K562 (cell line): ENCODE measurements around the gene ZBTB47. TPM values are rescaled to one million over a fixed set of nuclear protein-coding genes. Genes with fewer than 3 reads are reported as not detected.

Experiments
- ATAC-seq: fragments of 200-7000 bp; cut with Tn5 transposase; 3 replicates; pipeline ENCODE4 v1.9.1; 2020; ENCODE audit warnings: moderate library complexity
- BruUV-seq: library from RNA; stranded (reverse); fragments of 400-500 nt; replicated peaks from 2 replicates; lab custom pipeline; 2021; lab: Mats Ljungman, UMichigan
- CTCF ChIA-PET: fragments of 300-600 bp; formaldehyde crosslinking; extraction: SDS; loops from one replicate; lab custom pipeline; 2021; ENCODE audit warnings: low intra/inter-chr PET ratio; lab: Yijun Ruan, JAX
- POLR2A ChIA-PET: fragments of 300-600, 350-650 bp; sonication (Branson Sonifier 250); formaldehyde crosslinking; extraction: SDS; loops from one replicate; lab custom pipeline; 2021; ENCODE audit warnings: antibody characterized with exemption, inconsistent platforms; lab: Yijun Ruan, JAX
- DNase-seq, 4 experiments: peaks; one replicate each; pipeline versions ENCODE4 v3.0.0 to v3.0.0-alpha.2; 2011 to 2018; ENCODE audit warnings: low spot score in 3 of 4, mixed read lengths in 3 of 4; ENCODE audit errors: extremely low read depth in 1 of 4
- FAIRE-seq: peaks from 2 replicates; lab custom pipeline; 2011; peaks lifted over from hg19 to GRCh38; lab: Jason Lieb, UNC
- H2AFZ ChIP-seq: 2 replicates; pipeline ENCODE4 v1.6.0; 2011; ENCODE audit warnings: low read depth, low read length, control low read depth, inconsistent platforms
- H3K27ac ChIP-seq: fragments of 200-600 bp; 3 replicates; pipeline ENCODE4 v1.8.0; 2011; ENCODE audit warnings: low read depth, mild to moderate bottlenecking, control low read depth, inconsistent platforms, low read length, moderate library complexity, mixed read lengths; ENCODE audit errors: extremely low read depth
- H3K27me3 ChIP-seq, 2 experiments: fragments of 300-600 bp in 1 of 2; 2 replicates in 1 of 2; 3 replicates in 1 of 2; pipeline versions ENCODE4 v1.6.0 to v1.8.0; 2011; ENCODE audit warnings: inconsistent platforms in 2 of 2, low read length in 2 of 2, mild to moderate bottlenecking in 1 of 2, mixed read lengths in 1 of 2, moderate library complexity in 1 of 2; ENCODE audit not compliant: control insufficient read depth in 2 of 2, insufficient read depth in 2 of 2
- H3K36me3 ChIP-seq: fragments of 300-600 bp; 3 replicates; pipeline ENCODE4 v1.8.0; 2011; ENCODE audit warnings: mild to moderate bottlenecking, low read length, inconsistent platforms; ENCODE audit not compliant: control insufficient read depth, insufficient read depth
- H3K4me1 ChIP-seq, 2 experiments: fragments of 200-600 bp in 1 of 2; replicated peaks in 1 of 2; 2 replicates in 1 of 2; 3 replicates in 1 of 2; pipeline versions ENCODE4 v1.5.1 to v1.8.0; 2011; ENCODE audit warnings: inconsistent platforms in 2 of 2, low read length in 2 of 2, mild to moderate bottlenecking in 1 of 2, mixed read lengths in 1 of 2, moderate library complexity in 1 of 2; ENCODE audit not compliant: control insufficient read depth in 2 of 2, insufficient read depth in 2 of 2
- H3K4me2 ChIP-seq: 2 replicates; pipeline ENCODE4 v1.6.1; 2011; ENCODE audit warnings: low read length, control low read depth, inconsistent platforms, mixed read lengths; ENCODE audit not compliant: insufficient read depth
- H3K4me3 ChIP-seq: fragments of 200-600 bp; sonication (generic), shearing (Covaris generic); 2 replicates; pipeline ENCODE4 v1.5.1; 2016; ENCODE audit warnings: control low read depth, inconsistent platforms
- H3K79me2 ChIP-seq: fragments of 200-600 bp; 3 replicates; pipeline ENCODE4 v1.8.0; 2011; ENCODE audit warnings: low read length, inconsistent platforms; ENCODE audit not compliant: control insufficient read depth, insufficient read depth
- H3K9ac ChIP-seq, 2 experiments: 2 replicates each; pipeline versions ENCODE4 v1.6.0 to v1.6.1; 2011; ENCODE audit warnings: low read depth in 2 of 2, low read length in 2 of 2, control low read depth in 1 of 2, inconsistent platforms in 1 of 2, mild to moderate bottlenecking in 1 of 2, mixed read lengths in 1 of 2; ENCODE audit not compliant: insufficient read depth in 1 of 2
- H3K9me1 ChIP-seq: one replicate; pipeline ENCODE4 v1.6.0; 2011; ENCODE audit warnings: inconsistent platforms, mild to moderate bottlenecking, low read length, moderate library complexity; ENCODE audit not compliant: control insufficient read depth, insufficient read depth
- H3K9me3 ChIP-seq: replicated peaks from 2 replicates; pipeline ENCODE4 v1.5.1; 2011; ENCODE audit warnings: low read depth, low read length, inconsistent platforms; ENCODE audit not compliant: control insufficient read depth, insufficient read depth
- H4K20me1 ChIP-seq: replicated peaks from 2 replicates; pipeline ENCODE4 v1.6.1; 2011; ENCODE audit warnings: low read length, inconsistent platforms, mixed read lengths; ENCODE audit not compliant: control insufficient read depth, insufficient read depth
- ARID1B ChIP-seq: fragments of 450-650 bp; IDR thresholded peaks from 2 replicates; pipeline ENCODE4 v1.6.1; 2016; ENCODE audit warnings: antibody characterized with exemption, mild to moderate bottlenecking, inconsistent platforms
- ARNT ChIP-seq, 2 experiments: fragments of 450-650 bp; IDR thresholded peaks; 2 replicates each; pipeline ENCODE4 v1.6.1; 2016; ENCODE audit warnings: mild to moderate bottlenecking in 1 of 2
- CBFB ChIP-seq: sonication (generic); formaldehyde crosslinking; IDR thresholded peaks from 2 replicates; pipeline ENCODE4 v1.4.0; 2020; ENCODE audit warnings: mild to moderate bottlenecking, missing genetic modification reagents
- CBX3 ChIP-seq, 2 experiments: IDR thresholded peaks; 1 replicate in 1 of 2; 2 replicates in 1 of 2; pipeline ENCODE4 v1.6.1; 2012; ENCODE audit warnings: inconsistent platforms in 2 of 2, low read length in 2 of 2, borderline replicate concordance in 1 of 2, control low read depth in 1 of 2
- CREB5 ChIP-seq: fragments of 250-450 bp; sonication (Bioruptor Pico); IDR thresholded peaks from 2 replicates; pipeline ENCODE4 v1.5.0; 2020; ENCODE audit warnings: mild to moderate bottlenecking
- ELF1 ChIP-seq: fragments of 200-800 bp; sonication (Bioruptor generic); IDR thresholded peaks from 2 replicates; pipeline ENCODE4 v1.6.1; 2016; ENCODE audit warnings: missing genetic modification characterization, missing compliant biosample characterization
- FOS ChIP-seq: IDR thresholded peaks from 3 replicates; pipeline ENCODE4 v1.6.1; 2011; ENCODE audit not compliant: insufficient read length; ENCODE audit errors: extremely low read depth
- FOXP4 ChIP-seq: sonication (generic); formaldehyde crosslinking; IDR thresholded peaks from 2 replicates; pipeline ENCODE4 v1.8.0; 2022; ENCODE audit warnings: mild to moderate bottlenecking, missing genetic modification reagents, borderline replicate concordance
- HDAC3 ChIP-seq: fragments of 450-650 bp; IDR thresholded peaks from 2 replicates; pipeline ENCODE4 v1.6.1; 2018; ENCODE audit warnings: borderline replicate concordance, mild to moderate bottlenecking, moderate library complexity; ENCODE audit not compliant: partially characterized antibody
- HNRNPLL ChIP-seq: fragments of 200-400 bp; formaldehyde crosslinking; IDR thresholded peaks from 2 replicates; pipeline ENCODE4 v1.6.1; 2017; ENCODE audit warnings: low read length, low read depth, mild to moderate bottlenecking; ENCODE audit not compliant: poor library complexity, severe bottlenecking
- KAT8 ChIP-seq: fragments of 450-650 bp; IDR thresholded peaks from 2 replicates; pipeline ENCODE4 v1.6.1; 2016; ENCODE audit warnings: low read depth, mild to moderate bottlenecking
- LEF1 ChIP-seq: fragments of 450-650 bp; IDR thresholded peaks from 2 replicates; pipeline ENCODE4 v1.6.1; 2016; ENCODE audit warnings: mild to moderate bottlenecking
- MYBL2 ChIP-seq, 2 experiments: fragments of 450-650 bp in 1 of 2; sonication (generic) in 1 of 2; formaldehyde crosslinking in 1 of 2; IDR thresholded peaks; 2 replicates each; pipeline versions ENCODE4 v1.6.1 to v1.8.1; 2017 to 2022; ENCODE audit warnings: borderline replicate concordance in 1 of 2, inconsistent platforms in 1 of 2, low read depth in 1 of 2, mild to moderate bottlenecking in 1 of 2, missing genetic modification reagents in 1 of 2, moderate library complexity in 1 of 2
- PHB ChIP-seq: fragments of 250-450 bp; sonication (Bioruptor Pico); IDR thresholded peaks from 2 replicates; pipeline ENCODE4 v1.5.0; 2021
- RCOR1 ChIP-seq, 2 experiments: IDR thresholded peaks; 2 replicates each; pipeline ENCODE4 v1.6.1; 2012; ENCODE audit warnings: low read depth in 2 of 2, low read length in 2 of 2, borderline replicate concordance in 1 of 2, improper control_type of control experiment in 1 of 2
- SMC3 ChIP-seq: conservative IDR thresholded peaks from 2 replicates; pipeline ENCODE4 v1.6.1; 2011; ENCODE audit warnings: low read depth, low read length, improper control_type of control experiment; ENCODE audit not compliant: insufficient read depth
- SRSF1 ChIP-seq: fragments of 200-400 bp; formaldehyde crosslinking; IDR thresholded peaks from 2 replicates; pipeline ENCODE4 v1.6.1; 2017; ENCODE audit warnings: mild to moderate bottlenecking, low read depth, low read length, moderate library complexity
- ZNF253 ChIP-seq: fragments of 250-450 bp; sonication (Bioruptor Pico); conservative IDR thresholded peaks from 2 replicates; pipeline ENCODE4 v1.6.1; 2021; ENCODE audit warnings: mild to moderate bottlenecking
- WGBS: fragments of 100-300 bp; shearing (Covaris generic); methylation state at CpG from one replicate; pipeline ENCODE4 v1.1.6; 2016; ENCODE audit warnings: low coverage, mixed read lengths; ENCODE audit not compliant: insufficient coverage; ENCODE audit errors: missing lambda C conversion rate; 5-methylcytosine and 5-hydroxymethylcytosine counted together
- in situ Hi-C: fragments of 300-500 bp; cut with MboI; formaldehyde crosslinking; loops from 4 replicates; pipeline ENCODE4 v1.15.0; 2018; ENCODE audit warnings: inconsistent platforms, mixed read lengths
- intact Hi-C: fragments of 100-400 bp; cut with micrococcal nuclease; formaldehyde crosslinking; loops from 2 replicates; pipeline ENCODE4 v1.14.2; 2022
- polyA plus RNA-seq, 8 experiments: library from polyadenylated mRNA; depleted of rRNA in 4 of 8; stranded (reverse) in 5 of 8; unstranded in 3 of 8; fragments of >200 nt; fragmentation: Nextera tagmentation in 2 of 8; fragmentation: Illumina TruSeq in 1 of 8; extraction: Ambion mirVana in 2 of 8; extraction: Trizol in 1 of 8; gene quantifications; 2 replicates each; pipeline versions ENCODE4 v1.2.1 to v1.2.3, GENCODE V29; 2011 to 2014; ENCODE audit warnings: inconsistent platforms in 1 of 8, missing spikeins in 1 of 8
- total RNA-seq, 7 experiments: library from RNA; depleted of rRNA in 6 of 7; stranded (reverse); fragments of >200 nt in 6 of 7; fragmentation: Illumina TruSeq in 2 of 7; extraction: Trizol in 2 of 7; gene quantifications; 2 replicates each; pipeline versions ENCODE4 v1.2.1 to v1.2.3, GENCODE V29; 2011 to 2021; ENCODE audit warnings: low replicate concordance in 1 of 7
- TF ChIP-seq, protein P1 (sequence below): fragments of 250-450 bp; sonication (Bioruptor Pico); IDR thresholded peaks from 2 replicates; pipeline ENCODE4 v1.5.0; 2021

ZBTB47 gene
- total and polyA plus RNA-seq, 9 of the 15 experiments (the other 6 are each of a cell fraction or from before 2014, with no cell fraction given): 0.11 to 4.6 (median 1.7) TPM; not detected in 1

- in situ Hi-C loops (loop anchor here (5.0 kb wide), 1 partner anchor 68 kb away; no protein-coding TSS in a partner anchor), intact Hi-C loops (loop anchor here (1.0 to 2.0 kb wide), 2 partner anchors 53 to 62 kb away; no protein-coding TSS in a partner anchor)
- no peaks in the 10 kb centered on the region for H3K27me3 ChIP-seq
- POLR2A ChIA-PET: no interaction called here
- ATAC-seq (peak; percentile 88), DNase-seq (peak in 3 of 4 experiments; percentile 41 to 58 (median 58)), FAIRE-seq (peak; percentile 66)
- no peaks in the 10 kb centered on the region; a peak in 1 of 5 replicates for H3K4me1 ChIP-seq
- H3K36me3 ChIP-seq: peaks cover 98% of the 10 kb centered on the region
- no peak overlapping the region for H3K4me2 ChIP-seq
- WGBS: 34% methylated on average over 2 of the region's 2 CpGs
- H4K20me1 ChIP-seq: no peaks in the 10 kb centered on the region
- CTCF ChIA-PET: interaction anchor here (0.6 to 1.9 kb wide), 4 partner anchors 29 to 63 kb away, joined by 3 to 13 read pairs (median 3); no protein-coding TSS in a partner anchor
- BruUV-seq: no TSS peak
- H2AFZ ChIP-seq: no peak overlapping the region
- H3K9ac ChIP-seq: no peak overlapping the region
- H3K79me2 ChIP-seq: peaks cover 6% of the 10 kb centered on the region; the same call in 1 of the 3 replicates
- H3K4me3 ChIP-seq: no peak overlapping the region
- no peak overlapping the region for H3K27ac ChIP-seq
- no peaks in the 10 kb centered on the region for H3K9me3 ChIP-seq
- H3K9me1 ChIP-seq: no peaks in the 10 kb centered on the region
- TF ChIP-seq PHB (CRISPR knock-in tag) (no peak), ARNT (IDR thresholded peaks at IDR 0.05) (no peak), ZNF253 (CRISPR knock-in tag) (no peak), KAT8 (no peak), HNRNPLL (no peak), CREB5 (CRISPR knock-in tag) (0 out of 2 replicates have a peak, but pooled peaks have one; percentile 41), CBX3 (IDR thresholded peaks at IDR 0.05; ENCODE audit: borderline replicate concordance in 1 of 2, low read length in 2 of 2) (no peak), RCOR1 (IDR thresholded peaks at IDR 0.05; ENCODE audit: borderline replicate concordance in 1 of 2, low read depth in 2 of 2, low read length in 2 of 2) (peak in 1 of 2 experiments; percentile 84; a peak in 2 of 4 replicates), SMC3 (0 out of 2 replicates have a peak, but pooled peaks have one; percentile 20), FOXP4 (CRISPR knock-in tag) (no peak), CBFB (CRISPR knock-in tag) (no peak), ARID1B (peak; percentile 73), LEF1 (0 out of 2 replicates have a peak, but pooled peaks have one; percentile 33), ELF1 (tag) (peak; percentile 34; the same call in 1 of the 2 replicates), FOS (no peak), SRSF1 (no peak), HDAC3 (peak; percentile 27), MYBL2 (IDR thresholded peaks at IDR 0.05; ENCODE audit: low read depth) (peak; percentile 12; the same call in 1 of the 2 replicates), MYBL2 (CRISPR knock-in tag; IDR thresholded peaks at IDR 0.05; ENCODE audit: borderline replicate concordance) (no peak)
- TF ChIP-seq, protein P1, sequence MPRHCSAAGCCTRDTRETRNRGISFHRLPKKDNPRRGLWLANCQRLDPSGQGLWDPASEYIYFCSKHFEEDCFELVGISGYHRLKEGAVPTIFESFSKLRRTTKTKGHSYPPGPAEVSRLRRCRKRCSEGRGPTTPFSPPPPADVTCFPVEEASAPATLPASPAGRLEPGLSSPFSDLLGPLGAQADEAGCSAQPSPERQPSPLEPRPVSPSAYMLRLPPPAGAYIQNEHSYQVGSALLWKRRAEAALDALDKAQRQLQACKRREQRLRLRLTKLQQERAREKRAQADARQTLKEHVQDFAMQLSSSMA (CRISPR knock-in tag): no peak
Measured at GRCh38 chr3:42635111-42635510, 18.4 kb upstream of the ZBTB47 start.
